ENCODE results near the gene EMC8. TPM values are rescaled to one million over a fixed set of nuclear protein-coding genes. Genes with fewer than 3 reads are reported as not detected.
A peak's percentile ranks its signal among the peaks of the same experiment; 100 is the strongest.

Gene EMC8
- total and polyA plus RNA-seq, 8 donors, result 19.4 to 29.1 (median 25.3) TPM

DNA sequence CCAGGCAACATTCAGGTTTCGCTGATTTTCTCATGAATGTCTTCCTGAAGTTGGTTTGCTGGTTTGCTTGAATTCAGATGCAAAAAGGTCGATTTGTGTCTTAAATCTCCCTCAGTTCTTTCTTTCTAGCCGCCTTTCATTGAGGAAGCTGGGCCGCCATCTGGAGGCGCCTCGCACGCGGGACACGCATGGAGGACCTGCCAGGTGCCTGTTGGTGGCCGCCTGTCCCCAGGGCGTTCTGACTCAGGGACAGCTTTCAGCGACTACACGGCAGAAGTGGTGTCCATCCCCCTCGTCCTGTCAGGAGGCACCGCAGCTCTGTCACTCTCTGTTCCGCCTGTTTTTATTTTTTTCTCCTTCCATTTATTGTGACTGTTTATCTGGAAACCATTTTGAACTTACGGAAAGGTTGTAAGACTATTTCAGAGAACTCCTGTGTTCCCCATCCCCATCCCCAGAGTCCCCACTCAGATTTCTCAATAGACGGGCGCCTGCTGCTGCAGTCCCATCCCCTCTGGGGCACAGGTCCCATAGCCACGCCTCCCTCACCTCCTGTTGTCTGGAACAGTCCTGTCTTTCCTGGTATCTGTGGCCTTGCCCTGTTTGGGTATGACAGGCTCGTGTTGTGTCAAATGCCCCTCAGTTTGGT lies 33.4 kb upstream of the EMC8 start:
- Histone ChIP-seq H3K4me3 (no peak overlapping the region), H3K27me3 (peaks cover 0 to 65% of the 10 kb centered on the region in 2 donors), H3K36me3 (no peaks in the 10 kb centered on the region), H3K4me1 (peaks cover 0 to 11% of the 10 kb centered on the region in 2 donors), H3K9me3 (no peaks in the 10 kb centered on the region), H3K27ac (no peak overlapping the region)
- intact Hi-C loops (cut with DNase I), result no loop called here
- TF ChIP-seq, protein P1, sequence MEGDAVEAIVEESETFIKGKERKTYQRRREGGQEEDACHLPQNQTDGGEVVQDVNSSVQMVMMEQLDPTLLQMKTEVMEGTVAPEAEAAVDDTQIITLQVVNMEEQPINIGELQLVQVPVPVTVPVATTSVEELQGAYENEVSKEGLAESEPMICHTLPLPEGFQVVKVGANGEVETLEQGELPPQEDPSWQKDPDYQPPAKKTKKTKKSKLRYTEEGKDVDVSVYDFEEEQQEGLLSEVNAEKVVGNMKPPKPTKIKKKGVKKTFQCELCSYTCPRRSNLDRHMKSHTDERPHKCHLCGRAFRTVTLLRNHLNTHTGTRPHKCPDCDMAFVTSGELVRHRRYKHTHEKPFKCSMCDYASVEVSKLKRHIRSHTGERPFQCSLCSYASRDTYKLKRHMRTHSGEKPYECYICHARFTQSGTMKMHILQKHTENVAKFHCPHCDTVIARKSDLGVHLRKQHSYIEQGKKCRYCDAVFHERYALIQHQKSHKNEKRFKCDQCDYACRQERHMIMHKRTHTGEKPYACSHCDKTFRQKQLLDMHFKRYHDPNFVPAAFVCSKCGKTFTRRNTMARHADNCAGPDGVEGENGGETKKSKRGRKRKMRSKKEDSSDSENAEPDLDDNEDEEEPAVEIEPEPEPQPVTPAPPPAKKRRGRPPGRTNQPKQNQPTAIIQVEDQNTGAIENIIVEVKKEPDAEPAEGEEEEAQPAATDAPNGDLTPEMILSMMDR (IDR thresholded peaks at IDR 0.05), result no peak
- ATAC-seq, result no peak
- no peak for DNase-seq

DNA sequence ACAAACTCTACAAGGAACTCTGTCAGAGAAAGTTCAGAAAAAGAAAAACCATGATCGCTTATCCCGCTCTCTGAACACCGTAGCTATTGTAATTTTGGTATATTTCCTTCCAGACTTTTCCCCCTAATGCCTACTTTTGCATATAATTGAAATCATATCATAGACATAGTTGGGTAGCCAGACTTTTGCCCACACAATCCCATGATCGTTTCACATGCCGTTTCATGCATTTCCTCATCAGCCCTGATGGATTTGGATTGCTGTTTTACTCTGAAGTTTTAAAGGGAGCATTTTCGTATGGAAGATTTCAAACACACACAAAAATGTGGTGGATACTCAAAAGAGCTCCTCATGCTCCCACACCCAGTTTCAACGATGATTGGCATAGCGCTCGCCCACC lies 31.5 kb upstream of the EMC8 start:
- no peak for DNase-seq
- H3K36me3 ChIP-seq, result no peaks in the 10 kb centered on the region
- no peak overlapping the region for H3K4me3 ChIP-seq
- ATAC-seq, result no peak
- H3K27me3 ChIP-seq, result peaks cover 0 to 50% of the 10 kb centered on the region in 2 donors
- intact Hi-C loops (cut with DNase I), result no loop called here
- TF ChIP-seq, protein P1 (IDR thresholded peaks at IDR 0.05), result no peak
- H3K4me1 ChIP-seq, result peaks cover 0 to 11% of the 10 kb centered on the region in 2 donors
- H3K9me3 ChIP-seq, result no peaks in the 10 kb centered on the region
- no peak overlapping the region for H3K27ac ChIP-seq

DNA sequence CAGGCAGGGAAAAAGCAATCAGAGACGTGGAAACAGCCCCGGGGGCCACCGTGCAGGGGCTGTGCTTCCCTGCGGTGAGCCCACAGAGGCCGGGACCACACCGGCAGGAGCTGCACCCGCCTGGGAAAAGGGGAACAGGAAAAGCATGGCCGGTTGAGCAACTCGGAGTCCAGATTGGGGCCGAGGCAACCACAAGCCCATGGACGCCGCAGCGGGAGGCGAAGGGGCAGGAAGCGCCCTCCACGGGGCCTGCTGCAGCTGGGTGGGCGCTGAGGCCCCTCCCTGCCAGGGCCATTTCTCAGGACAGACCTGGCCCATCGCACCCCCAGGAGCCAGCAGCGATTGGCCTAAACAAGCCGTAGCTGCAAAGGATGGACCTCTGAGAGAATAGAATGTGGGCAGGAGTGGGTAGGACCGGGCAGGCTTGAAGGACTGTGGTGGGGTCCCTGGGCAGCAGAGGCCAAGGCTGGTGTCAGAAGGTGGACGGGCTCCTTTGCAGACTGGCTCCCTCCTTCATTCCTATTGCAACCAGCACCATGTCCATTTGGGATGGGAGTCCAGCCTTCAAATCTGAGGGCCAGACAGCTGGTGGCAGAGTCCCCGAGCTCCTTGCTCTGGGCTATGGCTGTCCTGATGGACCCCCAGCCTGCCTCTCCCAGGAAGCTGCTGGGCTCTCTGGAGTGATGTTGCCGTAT lies 30.6 kb upstream of the EMC8 start:
- TF ChIP-seq, protein P1 (IDR thresholded peaks at IDR 0.05), result no peak
- DNase-seq (peak in 2 of 4 donors; percentile 76 to 85), ATAC-seq (peak; percentile 69)
- intact Hi-C loops (cut with DNase I), result loop anchor here in 1 of 2 donors (10.0 kb wide), 1 partner anchor 695 kb away; no protein-coding TSS in a partner anchor
- Histone ChIP-seq H3K27ac (peak overlapping the region in 1 of 2 donors; percentile 23), H3K27me3 (peaks cover 0 to 41% of the 10 kb centered on the region in 2 donors), H3K36me3 (no peaks in the 10 kb centered on the region), H3K4me1 (peaks cover 0 to 11% of the 10 kb centered on the region in 2 donors), H3K4me3 (no peak overlapping the region), H3K9me3 (no peaks in the 10 kb centered on the region)

DNA sequence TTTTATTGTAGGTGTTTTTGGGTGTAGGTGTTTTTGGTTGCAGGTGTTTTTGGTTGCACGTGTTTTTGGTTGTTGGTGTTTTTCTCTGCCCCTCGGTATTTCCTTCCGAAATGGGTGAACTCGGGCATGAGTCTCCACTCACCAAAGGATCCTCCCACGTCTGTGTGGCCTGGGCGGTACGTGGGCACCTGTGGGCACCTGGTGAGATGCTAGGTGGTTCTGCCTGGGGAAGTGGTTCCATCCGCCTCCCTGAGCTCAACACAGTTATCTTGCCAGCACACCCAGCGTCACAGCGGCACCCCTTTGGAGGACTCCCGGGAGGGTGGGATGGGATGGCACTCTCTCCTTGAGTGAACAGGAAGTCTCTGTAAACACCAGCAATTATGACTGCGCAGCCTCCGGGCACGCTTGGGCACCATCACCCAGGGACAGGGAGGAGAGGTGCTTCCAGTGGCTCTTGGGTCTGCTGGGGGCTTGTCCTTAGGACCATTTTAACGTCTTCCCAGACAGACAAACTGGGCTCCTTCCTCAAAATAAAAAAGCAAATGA lies 29.9 kb upstream of the EMC8 start:
- peak in 1 of 4 donors; percentile 50 for DNase-seq
- Histone ChIP-seq H3K4me3 (no peak overlapping the region), H3K36me3 (no peaks in the 10 kb centered on the region), H3K27me3 (peaks cover 0 to 40% of the 10 kb centered on the region in 2 donors), H3K27ac (peak overlapping the region in 1 of 2 donors; percentile 23), H3K4me1 (peaks cover 0 to 11% of the 10 kb centered on the region in 2 donors), H3K9me3 (no peaks in the 10 kb centered on the region)
- intact Hi-C loops (cut with DNase I), result loop anchor here in 1 of 2 donors (10.0 kb wide), 1 partner anchor 696 kb away; no protein-coding TSS in a partner anchor
- TF ChIP-seq, protein P1 (IDR thresholded peaks at IDR 0.05), result no peak
- ATAC-seq, result peak; percentile 27

DNA sequence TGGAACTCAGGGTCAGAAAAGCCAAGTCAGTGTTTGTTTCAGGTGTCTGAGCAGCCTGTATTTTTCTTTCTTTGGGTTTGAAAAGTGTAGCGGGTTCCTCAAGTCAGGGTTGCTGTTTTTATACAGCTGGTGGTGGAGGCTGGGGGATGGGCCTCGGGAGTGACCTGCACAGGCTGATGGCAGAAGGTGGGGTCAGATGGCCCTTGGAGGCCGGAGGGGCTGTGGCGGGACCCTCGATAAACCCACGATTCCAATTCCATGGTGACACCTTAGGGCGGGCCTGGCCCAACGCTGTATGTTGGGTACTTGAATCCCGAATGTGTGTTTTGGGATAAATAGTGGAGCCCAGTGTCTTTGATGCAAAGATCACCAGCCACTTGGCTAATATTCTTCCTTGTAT lies 28.8 kb upstream of the EMC8 start:
- intact Hi-C loops (cut with DNase I), result loop anchor here in 1 of 2 donors (10.0 kb wide), 1 partner anchor 697 kb away; no protein-coding TSS in a partner anchor
- TF ChIP-seq, protein P1 (IDR thresholded peaks at IDR 0.05), result no peak
- Histone ChIP-seq H3K27ac (no peak overlapping the region), H3K36me3 (no peaks in the 10 kb centered on the region), H3K4me1 (peaks cover 0 to 11% of the 10 kb centered on the region in 2 donors), H3K27me3 (peaks cover 0 to 35% of the 10 kb centered on the region in 2 donors), H3K9me3 (no peaks in the 10 kb centered on the region), H3K4me3 (no peak overlapping the region)
- no peak for ATAC-seq
- peak in 1 of 4 donors; percentile 45 for DNase-seq

Measured in left lung (tissue), 10 donors.